GM21825 (cell line): ENCODE data around the gene PLCB1.
"Not testable (repeated sequence)": the region's sequence is repeated elsewhere in the genome, so short reads cannot be mapped to it uniquely, and the experiment has no call there.

ENCODE experiments used
- ATAC-seq: cut with Tn5 transposase; IDR thresholded peaks from one replicate; pipeline ENCODE4 v1.9.1; 2021; ENCODE audit warnings: mild to moderate bottlenecking, moderate library complexity; ENCODE audit not compliant: unreplicated experiment

The PLCB1 gene

DNA sequence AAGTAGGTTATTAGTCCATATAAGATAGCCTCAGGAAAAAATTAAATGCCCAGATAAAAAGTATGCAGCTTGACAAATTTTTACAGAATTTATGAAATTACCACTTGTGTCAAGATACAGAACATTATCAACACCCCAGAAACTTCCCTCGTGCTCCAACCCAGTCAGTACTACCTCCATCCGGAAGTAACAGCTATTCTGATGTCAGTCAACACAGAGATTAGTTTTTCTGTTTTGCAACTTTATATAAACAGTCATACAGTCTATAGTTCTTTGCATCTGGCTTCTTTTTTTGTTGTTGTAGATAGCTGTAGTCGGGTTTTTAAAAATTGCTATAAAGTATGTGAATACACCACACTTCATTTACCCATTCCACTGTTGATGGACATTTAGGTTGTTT is 721.1 kb downstream of the PLCB1 start:
- not testable (repeated sequence) for ATAC-seq

DNA sequence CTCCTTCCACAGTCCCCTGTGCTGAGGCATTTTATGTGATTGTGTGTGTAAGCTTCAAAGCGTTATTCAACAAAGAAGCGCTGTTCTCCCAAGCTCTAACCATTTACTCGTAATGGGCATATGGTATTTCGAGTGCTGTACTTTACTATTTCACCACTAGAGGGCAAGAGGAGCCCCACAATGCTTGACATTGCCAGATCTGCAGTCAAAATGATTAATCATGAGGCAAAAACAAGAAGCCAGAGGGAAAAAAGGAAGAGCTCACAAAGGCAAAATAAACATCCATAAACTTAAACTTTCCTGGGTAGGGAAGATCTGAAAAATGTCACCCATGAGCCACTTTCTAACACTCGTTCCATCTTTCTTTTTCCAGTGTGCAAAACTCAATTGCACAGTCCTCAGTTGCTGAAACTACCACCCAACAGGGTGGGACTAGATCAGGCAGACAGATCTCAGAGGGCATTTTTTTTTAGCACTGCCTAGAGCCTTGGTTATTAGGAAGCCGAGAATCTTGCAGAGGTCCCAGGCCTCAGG is 721.8 kb downstream of the PLCB1 start:
- peak; percentile 88 for ATAC-seq

DNA sequence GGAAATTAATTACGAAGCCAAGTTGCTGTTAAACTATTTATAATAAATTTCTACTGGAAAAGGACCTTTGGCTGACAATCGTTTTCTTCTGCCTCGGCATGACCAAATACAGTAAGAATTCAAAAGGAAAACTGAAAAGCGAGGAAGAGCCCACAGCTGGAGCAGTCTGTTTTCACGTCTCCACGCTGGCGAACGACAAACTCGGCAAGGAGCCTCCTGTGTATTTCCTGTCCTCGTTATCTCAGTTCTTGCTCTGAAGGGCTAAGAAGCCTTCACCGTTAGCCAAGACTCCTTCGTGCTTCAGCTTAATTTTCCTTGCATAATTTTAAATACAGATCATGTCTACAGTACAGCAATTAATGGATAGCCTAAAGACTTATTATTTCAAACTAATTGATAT is 722.5 kb downstream of the PLCB1 start:
- ATAC-seq, result no peak

DNA sequence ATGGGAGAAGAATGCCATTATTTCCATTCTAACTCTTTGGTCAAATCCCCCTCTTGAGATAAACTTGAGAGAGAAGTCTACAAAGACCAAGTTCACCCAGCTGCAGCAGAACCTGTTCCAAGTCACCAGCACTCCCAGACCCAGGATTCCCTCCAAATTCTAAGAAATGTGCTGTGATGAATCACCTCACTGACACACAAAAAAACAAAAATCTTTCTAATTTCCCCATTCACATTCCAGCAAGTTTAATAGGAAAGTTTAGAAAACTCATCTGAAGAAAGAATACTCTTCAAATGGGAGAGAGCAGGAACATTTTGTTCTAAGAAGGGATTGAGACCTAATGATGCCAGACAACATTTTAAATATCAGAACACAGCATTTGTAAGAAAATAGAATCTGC is 723.2 kb downstream of the PLCB1 start:
- ATAC-seq, result no peak

DNA sequence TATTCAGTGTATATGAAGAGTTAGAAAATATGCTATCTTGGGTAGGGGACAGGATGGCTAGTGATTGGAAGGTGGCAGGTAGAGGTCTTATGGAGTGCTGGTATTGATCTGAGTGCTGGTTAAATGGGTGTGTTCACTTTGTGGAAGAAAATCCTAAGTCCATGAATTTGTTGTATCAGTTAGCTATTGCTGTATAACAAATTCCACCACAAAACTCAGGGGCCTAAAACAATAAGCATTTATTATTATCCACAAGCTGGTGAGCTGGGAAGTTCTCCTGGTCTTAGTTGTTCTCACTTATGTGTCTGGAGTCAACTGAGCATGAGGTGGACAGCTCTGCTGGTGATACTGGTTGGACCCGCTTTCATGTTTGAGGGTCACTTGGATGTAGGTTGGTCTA is 724.6 kb downstream of the PLCB1 start:
- no peak for ATAC-seq

DNA sequence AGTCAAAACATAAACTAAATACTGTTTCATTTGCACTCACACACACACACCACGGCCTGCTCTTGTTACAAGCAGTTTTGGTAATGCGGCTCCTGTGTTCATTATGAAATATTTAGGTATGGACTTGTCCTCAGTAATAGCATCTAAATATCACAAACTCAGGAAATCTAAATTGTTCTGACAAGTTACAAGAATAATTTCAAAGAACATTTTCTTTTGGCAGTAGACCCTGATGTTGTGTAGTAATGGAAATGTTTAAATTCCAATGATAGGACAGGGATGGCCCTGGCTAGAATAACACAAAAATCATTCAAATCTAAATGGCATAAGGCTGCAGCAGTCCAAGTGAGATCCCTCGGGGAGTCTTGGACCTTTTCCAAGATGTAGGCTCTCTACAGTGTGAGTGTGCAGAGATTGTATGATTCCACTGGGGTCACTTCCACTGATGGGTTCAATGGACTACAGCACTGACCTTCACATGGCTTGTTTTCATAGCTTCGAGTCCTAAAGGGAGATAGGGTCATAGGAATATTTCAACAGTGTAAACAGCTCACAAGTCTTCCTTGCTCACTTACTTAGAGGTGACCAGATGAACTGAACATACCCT is 726.2 kb downstream of the PLCB1 start:
- no peak for ATAC-seq

DNA sequence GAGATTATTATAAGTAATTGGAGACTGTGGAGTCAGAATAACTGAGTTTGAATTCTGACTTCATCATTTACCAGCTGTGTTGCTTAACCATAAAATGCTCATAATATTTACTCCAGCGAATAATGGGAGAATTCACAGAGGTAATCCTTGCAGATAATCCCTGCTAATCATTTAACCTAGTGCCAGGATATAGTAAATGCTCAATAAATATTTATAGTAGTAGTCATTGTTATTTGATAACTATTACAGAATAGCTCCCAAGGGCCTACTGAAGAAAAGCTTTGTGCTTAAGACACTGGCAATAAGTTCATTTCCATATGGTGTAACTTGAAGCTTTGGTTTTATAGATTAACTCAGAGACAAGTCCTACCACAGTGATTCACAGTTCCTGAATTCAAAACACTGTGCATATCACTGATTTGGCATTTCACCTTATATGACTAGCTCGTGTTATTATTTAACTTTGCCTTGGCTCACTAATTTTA is 728.0 kb downstream of the PLCB1 start:
- no peak for ATAC-seq

DNA sequence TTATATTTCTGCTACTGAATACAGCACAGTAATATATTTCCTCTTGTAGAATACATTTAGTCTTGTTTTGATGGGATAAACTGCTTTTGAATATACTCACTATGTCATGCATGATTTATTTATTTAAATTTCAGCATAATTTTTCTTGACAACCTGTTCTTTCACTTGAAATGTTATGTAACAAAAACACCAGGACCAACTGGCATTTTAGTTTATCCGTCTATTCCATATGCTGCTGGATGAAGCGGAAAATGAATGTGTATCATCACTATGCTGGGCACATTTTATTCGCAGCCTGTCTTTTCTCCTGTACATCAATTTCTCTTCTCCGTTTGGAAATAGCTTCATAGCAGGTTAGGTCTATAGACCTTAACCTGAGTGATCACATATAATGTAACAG is 730.0 kb downstream of the PLCB1 start:
- ATAC-seq, result no peak

DNA sequence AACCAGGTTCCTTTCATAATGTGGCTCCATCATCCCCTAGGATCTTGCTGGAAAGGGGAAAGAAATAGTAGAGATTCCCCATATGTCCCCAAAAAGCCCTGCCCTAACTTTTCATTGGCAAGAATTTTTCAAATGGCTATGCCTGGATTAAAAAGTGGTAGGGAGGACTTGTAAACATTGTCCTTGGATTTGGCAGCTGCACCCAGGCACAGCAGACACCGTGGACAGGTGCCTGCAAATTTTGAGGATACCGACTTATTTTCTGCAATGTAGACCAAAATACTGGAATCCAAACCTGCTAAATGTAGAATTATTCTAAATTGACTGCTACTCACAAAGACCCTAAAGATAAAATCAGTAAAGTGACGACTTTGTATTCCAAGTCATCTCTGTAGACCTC is 733.6 kb downstream of the PLCB1 start:
- no peak for ATAC-seq

DNA sequence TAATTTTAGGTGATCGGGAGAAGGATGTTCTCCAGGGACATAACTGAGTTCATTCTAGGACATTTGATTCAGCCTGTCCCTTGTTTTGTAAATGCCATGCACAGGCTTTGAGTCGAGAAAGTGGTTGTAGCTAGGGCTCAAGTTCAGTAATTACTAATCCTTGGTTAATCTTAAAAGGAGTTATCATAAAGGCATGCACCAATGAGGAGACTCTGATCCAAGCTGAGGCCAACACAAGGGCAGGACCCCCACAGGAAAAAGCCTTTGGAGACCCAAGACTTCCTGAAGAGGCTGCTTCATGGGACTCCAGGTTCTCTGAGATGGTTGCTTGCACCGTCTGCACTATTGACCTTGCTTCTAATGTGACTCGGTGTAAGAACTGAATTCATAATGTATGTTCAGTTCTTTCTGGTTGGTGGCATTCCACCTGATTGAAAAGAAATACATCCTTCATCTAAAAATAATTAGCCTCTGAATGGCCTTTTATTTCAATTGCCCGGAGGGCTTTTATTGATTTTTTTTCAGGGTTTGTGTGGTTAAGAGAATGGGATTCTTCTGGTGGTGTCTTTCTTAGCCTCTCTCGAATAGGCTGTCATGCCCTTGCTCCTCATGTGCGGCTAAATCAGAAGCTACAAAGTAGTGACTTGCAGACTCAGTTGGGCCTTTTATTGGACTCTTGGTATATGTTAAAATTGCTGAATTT is 735.1 kb downstream of the PLCB1 start:
- ATAC-seq, result no peak

DNA sequence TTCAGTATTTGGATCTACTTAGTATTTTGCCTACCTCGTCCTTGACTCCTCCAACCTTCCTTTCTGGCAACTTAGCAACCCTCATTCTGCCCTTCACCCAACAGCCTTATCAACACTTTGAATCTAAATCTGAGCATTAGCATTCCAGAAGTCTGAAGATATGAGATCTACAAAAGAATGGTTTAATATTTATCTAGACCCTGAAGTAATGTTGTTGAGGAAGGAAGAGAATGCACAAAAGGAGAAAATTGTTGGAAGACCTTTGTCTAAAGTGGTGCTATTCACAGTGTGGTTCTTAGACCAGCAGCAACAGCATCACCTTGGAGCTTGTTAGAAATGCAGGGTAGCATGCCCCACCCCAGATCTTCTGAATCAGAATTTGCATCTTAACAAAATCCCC is 738.6 kb downstream of the PLCB1 start:
- ATAC-seq, result no peak

DNA sequence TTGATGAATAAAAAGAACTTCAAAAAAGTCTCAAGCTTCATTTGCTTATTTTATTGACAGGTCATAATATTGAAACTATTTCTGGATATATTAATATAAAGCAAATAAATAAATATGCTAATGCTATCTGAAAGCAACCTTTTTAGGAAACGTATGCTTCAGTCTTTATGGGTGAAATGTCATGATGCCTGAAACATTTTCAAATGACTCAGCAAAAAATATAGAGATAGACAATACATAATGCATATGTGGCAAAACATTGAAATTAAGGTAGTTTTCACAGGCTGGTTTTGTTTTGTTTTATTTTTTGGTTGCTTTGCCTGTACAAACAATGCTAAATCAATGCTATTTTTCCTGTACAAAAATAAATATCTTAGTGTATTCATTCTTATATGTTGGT is 742.4 kb downstream of the PLCB1 start:
- ATAC-seq, result no peak

DNA sequence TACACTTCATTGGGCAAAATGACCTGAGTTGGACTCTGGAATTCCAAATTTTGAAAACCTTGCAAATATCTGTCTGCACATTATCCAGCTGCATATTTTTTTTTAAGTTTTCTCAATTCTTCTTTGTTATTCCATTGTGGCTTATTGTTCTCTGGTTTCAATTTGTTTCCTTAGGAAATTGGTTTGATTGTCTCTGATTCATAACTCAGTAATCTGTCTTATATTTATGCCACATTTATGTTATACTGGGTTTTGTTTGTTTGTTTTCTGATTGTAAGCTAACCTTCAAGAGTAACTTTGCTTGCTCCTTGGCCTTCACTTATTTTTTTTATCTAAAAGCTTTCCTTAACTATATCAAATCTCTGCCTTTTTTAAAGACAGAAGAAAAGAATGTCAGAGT is 743.5 kb downstream of the PLCB1 start:
- no peak for ATAC-seq

DNA sequence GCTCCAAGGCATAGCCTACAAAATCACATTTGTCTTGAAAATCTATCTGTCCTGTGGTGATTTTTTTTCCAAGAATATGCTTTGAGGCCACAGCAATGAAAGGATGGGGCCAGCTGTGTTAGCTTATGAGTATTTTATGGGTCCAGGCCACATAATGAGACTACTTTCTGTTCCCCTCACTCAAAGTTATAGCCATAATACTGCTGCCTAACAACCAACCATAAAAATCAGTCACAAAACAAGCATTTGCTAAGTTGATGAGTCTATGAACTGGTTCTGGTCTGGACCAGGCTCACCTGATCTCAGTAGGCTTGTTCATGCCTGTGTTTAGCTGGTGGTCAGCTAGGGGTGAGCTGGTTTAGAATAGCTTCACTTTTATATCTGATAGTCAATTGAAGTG is 744.3 kb downstream of the PLCB1 start:
- no peak for ATAC-seq

DNA sequence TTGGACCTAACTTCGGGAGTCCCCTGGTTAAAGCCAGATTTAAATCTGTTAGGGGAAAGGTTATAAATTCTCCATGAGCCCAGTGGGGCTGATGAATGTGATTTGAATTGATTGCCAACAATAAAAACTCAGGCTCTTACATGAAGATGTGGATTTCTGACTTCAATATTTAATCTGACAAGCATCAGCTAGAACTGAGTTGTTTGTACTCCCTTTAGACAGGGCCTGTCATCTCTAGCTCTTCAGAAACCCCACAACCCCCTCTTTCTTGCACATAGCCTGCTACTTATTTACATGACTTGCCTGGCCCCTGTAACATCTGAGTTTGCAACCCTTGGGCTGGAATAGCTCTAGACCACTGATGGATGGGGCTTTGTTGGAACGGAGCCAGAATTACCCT is 745.2 kb downstream of the PLCB1 start:
- no peak for ATAC-seq

DNA sequence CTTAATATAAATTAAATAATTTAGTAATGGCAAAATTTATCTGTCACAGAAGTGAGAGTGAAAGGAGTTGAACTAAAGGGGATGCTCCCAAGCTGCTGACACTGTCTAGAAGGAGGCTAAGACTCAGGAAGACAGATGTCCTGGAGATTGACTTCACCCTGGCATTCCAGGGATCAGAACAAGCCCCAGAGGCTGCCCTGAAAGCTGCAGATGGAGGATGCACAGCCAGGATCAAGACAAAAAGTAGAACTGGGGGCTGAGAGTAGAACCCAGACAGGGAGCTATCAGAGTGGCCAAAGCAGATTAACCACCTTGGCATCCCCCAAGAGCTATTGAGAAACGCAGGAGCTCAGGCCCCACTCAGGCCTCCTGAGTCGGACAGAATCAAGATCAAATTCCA is 747.6 kb downstream of the PLCB1 start:
- ATAC-seq, result no peak

DNA sequence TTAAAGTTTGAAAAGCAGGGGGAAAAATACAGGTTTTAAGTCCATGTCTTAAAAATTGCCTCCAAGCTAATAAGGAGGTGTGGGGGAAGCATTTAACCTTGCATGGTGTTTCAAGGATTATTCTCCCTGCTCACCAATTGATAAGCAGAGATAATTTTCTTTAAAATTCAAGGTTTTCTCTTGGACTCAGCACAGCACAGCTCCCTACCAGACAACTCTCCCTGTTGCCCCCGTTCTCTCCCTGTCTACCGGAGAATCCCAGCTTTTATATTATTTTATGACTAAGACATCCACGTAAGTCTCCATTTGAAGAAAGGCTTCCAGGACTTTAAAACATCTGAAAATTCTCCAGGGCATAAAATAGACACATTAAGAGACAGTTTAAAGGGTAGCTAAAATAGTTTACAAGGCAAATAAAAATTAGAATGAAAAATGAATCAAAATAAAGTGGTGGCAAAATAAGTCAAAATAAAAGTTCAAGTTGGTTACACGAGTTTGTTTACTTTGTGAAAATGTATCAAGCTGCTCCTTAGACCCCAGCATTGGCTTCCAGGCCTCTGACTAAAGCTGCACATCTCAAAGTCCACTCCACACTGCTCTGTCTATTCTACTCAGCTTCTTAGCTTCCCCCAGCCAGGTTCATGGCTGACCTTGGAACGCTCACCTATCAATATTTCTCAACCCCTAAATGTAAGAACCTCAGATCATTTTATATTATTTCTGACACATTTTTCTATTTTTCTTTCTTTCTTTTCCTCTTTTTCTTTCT is 748.2 kb downstream of the PLCB1 start:
- ATAC-seq, result no peak

DNA sequence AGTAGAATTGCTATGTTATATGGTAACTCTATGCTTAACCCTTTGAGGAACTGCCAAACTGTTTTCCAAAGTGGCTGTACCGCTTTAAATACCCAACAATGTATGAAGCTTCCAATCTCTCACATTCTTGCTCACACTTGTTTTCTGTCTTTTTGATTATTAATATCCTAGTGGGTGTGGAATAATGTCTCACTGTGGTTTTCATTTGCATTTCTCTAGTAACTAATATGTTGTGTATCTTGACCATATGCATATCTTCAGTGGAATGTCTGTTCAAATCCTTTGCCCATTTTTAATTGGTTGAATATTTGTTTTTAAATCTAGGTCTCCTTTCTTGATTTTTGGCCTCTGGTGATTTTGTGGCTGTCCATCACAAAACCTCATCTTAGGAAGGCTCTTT is 759.0 kb downstream of the PLCB1 start:
- no peak for ATAC-seq

DNA sequence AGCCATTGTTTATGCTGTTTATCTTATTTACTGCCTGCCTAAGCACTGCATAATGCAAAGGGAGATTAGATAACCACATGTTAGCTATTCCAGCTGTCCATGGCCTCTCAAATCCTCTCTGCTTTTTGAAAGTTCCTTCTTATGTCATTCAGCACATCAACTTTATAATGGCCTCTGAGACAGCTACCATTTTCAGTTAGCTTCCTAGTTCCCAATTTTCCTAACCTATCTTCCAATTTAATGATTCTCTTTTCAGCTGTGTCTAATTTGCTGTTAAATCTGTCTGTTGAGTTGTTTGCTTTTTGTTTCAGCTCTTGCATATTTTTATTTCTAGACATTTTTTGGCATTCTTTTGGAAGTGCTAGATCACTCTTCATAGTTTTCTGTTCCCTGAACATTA is 763.4 kb downstream of the PLCB1 start:
- no peak for ATAC-seq

DNA sequence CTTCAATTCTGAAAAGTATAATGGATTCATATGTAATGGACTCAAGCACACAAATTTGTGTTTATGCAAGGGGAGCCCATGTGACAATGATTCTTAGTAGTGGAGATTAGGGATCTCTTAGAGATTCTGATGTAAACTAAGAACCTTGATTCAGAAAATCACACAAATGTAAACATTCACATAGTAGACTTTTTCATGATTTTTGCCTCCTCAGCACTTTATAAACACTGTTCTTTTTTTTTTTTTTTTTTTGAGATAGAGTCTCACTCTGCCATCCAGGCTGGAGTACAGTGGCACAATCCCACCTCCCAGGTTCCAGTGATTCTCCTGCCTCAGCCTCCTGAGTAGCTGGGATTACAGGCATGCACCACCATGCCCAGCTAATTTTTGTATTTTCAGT is 766.8 kb downstream of the PLCB1 start:
- no peak for ATAC-seq

DNA sequence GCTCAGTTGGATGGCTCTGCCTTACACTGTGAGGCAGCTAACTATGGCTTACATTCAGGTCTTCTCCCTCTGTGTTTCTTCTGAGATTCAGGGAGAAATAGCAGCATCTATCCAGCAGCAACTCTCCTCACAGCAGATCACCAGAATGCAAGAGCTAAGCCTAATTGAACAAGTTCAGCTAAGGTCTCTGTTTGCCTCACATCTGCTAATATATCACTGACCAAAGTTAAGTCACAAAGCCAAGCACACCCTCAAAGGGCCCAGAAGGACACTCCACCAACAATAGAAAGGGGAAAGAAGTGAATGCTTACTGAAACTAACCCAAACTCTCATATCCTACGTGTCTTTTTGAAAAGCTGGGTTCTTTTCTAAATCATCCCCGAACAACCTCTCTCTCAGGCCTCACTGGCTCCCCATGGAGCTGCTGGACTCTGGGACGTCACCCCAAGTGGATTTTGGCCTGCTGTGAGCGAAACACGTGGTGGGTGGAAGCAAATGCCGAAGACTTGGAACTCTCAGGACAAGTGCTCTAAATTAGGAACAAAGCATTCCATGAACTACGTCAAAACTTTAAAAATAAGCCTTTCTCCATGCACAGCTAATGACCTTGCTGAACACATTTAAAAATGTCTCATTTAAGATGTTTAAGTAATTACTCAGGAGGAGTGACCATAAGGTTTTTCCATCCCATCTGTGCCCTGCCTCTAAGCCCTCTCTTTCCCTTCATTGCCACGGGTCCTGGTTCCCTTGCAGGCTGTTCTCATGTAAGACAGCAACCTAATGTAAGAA is 769.4 kb downstream of the PLCB1 start:
- ATAC-seq, result no peak
